Measurements from ENCODE around the gene HPSE.

Gene HPSE

GRCh38 chr4:83318666-83319065, 16.0 kb downstream of the HPSE start:
- no peaks in the 10 kb centered on the region; the same call in 1 of the 2 replicates for H3K9me3 ChIP-seq
- no peak overlapping the region for H3K4me3 ChIP-seq (ENCODE audit: low read depth, low read length)
- H3K27me3 ChIP-seq, result peaks cover 14% of the 10 kb centered on the region
- DNase-seq, result no peak
- TF ChIP-seq CTCF (IDR thresholded peaks at IDR 0.05; ENCODE audit: low read depth, low read length), result no peak
- H3K36me3 ChIP-seq, result no peaks in the 10 kb centered on the region
- no peaks in the 10 kb centered on the region for H3K4me1 ChIP-seq

- no peaks in the 10 kb centered on the region for H3K36me3 ChIP-seq
- no peaks in the 10 kb centered on the region for H3K4me1 ChIP-seq
These were observed 17.0 kb downstream of the HPSE start for GRCh38 chr4:83317671-83318070.

GRCh38 chr4:83316459-83317165, 18.0 kb downstream of the HPSE start:
- Histone ChIP-seq H3K9me3 (no peaks in the 10 kb centered on the region; the same call in 1 of the 2 replicates), H3K27me3 (peaks cover 14% of the 10 kb centered on the region), H3K36me3 (no peaks in the 10 kb centered on the region), H3K4me1 (no peaks in the 10 kb centered on the region), H3K4me3 (ENCODE audit: low read depth, low read length) (no peak overlapping the region)
- DNase-seq, result no peak
- no peak for TF ChIP-seq CTCF (IDR thresholded peaks at IDR 0.05; ENCODE audit: low read depth, low read length)

More at GRCh38 chr4:83317671-83318070, 17.0 kb downstream of the HPSE start:
- peaks cover 14% of the 10 kb centered on the region for H3K27me3 ChIP-seq
- H3K9me3 ChIP-seq, result no peaks in the 10 kb centered on the region; the same call in 1 of the 2 replicates
- DNase-seq, result no peak
- no peak overlapping the region for H3K4me3 ChIP-seq (ENCODE audit: low read depth, low read length)
- no peak for TF ChIP-seq CTCF (IDR thresholded peaks at IDR 0.05; ENCODE audit: low read depth, low read length)

DNA sequence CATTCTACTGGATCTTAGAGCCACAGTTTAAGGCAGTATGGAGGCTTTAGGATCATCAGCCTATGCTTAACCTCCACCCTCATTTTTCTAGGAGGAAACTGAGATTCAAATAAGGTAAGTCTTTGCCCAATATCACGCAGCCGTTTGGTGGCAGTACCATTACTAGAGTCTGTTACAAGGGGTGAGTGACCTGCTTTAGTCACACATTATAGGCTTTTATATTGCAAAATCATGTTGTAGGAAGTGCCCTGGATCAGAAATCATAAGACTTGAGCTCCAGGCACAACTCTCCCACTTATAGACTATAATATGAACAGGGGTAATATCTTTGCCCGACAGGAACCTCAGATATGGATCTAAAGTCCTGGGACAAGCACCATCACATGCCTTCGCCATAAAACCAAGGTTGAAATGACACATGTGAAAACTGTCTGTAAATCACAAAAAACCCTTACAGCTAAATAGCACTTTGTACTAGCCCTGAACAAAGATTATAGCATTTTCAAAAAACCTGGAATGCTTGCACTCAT, 19.2 kb downstream of the HPSE start:
- DNase-seq, result no peak
- Histone ChIP-seq H3K4me3 (ENCODE audit: low read depth, low read length) (no peak overlapping the region), H3K36me3 (no peaks in the 10 kb centered on the region), H3K4me1 (no peaks in the 10 kb centered on the region), H3K9me3 (no peaks in the 10 kb centered on the region; the same call in 1 of the 2 replicates), H3K27me3 (peaks cover 14% of the 10 kb centered on the region)
- no peak for TF ChIP-seq CTCF (IDR thresholded peaks at IDR 0.05; ENCODE audit: low read depth, low read length)

DNA sequence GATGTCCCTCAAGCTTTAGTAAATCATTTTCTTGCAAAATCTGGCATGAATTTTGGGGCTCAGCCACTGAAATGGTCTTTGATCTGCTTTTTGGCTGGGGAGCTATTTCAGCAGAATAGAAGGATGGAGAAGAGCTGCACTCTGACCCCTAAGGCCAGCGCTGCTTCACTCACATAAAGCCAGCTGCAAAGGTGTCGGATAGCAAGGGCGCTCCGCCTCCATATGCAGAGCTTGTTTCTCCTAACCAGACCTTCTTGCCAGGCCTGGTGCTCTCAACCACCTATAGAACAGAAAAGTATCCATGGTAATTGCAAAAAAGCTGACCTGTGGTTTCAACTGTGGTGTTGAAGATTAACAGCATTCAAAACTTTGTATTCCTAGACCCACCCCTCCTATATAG, 26.0 kb downstream of the HPSE start:
- TF ChIP-seq CTCF (IDR thresholded peaks at IDR 0.05; ENCODE audit: low read depth, low read length), result no peak

GRCh38 chr4:83307920-83308319, 26.7 kb downstream of the HPSE start:
- no peak for DNase-seq
- no peak for TF ChIP-seq CTCF (IDR thresholded peaks at IDR 0.05; ENCODE audit: low read depth, low read length)
- Histone ChIP-seq H3K27me3 (peaks cover 3% of the 10 kb centered on the region), H3K4me3 (ENCODE audit: low read depth, low read length) (no peak overlapping the region), H3K36me3 (no peaks in the 10 kb centered on the region), H3K4me1 (no peaks in the 10 kb centered on the region), H3K9me3 (no peaks in the 10 kb centered on the region)

More for the DNA sequence above, 26.0 kb downstream of the HPSE start:
- H3K4me1 ChIP-seq, result no peaks in the 10 kb centered on the region
- peaks cover 3% of the 10 kb centered on the region for H3K27me3 ChIP-seq
- H3K4me3 ChIP-seq (ENCODE audit: low read depth, low read length), result no peak overlapping the region
- H3K36me3 ChIP-seq, result no peaks in the 10 kb centered on the region
- no peak for DNase-seq
- no peaks in the 10 kb centered on the region for H3K9me3 ChIP-seq

All from BE2C (cell line).